Esophagus muscularis mucosa (tissue), 4 donors: Measurements from ENCODE around the gene LCTL. TPM values are rescaled to one million over a fixed set of nuclear protein-coding genes. Genes with fewer than 3 reads are reported as not detected.

Source experiments
- DNase-seq: peaks from one replicate; pipeline ENCODE4 v3.0.0-alpha.2; 2017; ENCODE audit errors: extremely low spot score
- H3K27ac ChIP-seq, 4 donors: fragments of 200-600 bp; sonication (generic); replicated peaks in 1 of 4; 1 replicate in 3 of 4; 2 replicates in 1 of 4; pipeline ENCODE4 v1.5.1; 2016 to 2019; ENCODE audit warnings: mild to moderate bottlenecking in 1 of 4
- H3K27me3 ChIP-seq, 4 donors: fragments of 200-600 bp; sonication (generic); one replicate each; pipeline versions ENCODE4 v1.5.1 to v1.6.0; 2016 to 2019
- H3K36me3 ChIP-seq, 4 donors: fragments of 200-600 bp; sonication (generic); one replicate each; pipeline ENCODE4 v1.5.1; 2016 to 2019
- H3K4me1 ChIP-seq, 4 donors: fragments of 200-600 bp; sonication (generic); one replicate each; pipeline ENCODE4 v1.5.1; 2016 to 2019
- H3K4me3 ChIP-seq, 4 donors: fragments of 200-600 bp; sonication (generic); 1 replicate in 2 of 4; 2 replicates in 2 of 4; pipeline ENCODE4 v1.5.1; 2016 to 2019; ENCODE audit warnings: mild to moderate bottlenecking in 4 of 4, moderate library complexity in 1 of 4
- H3K9me3 ChIP-seq, 4 donors: fragments of 200-600 bp; sonication (generic); 1 replicate in 3 of 4; 2 replicates in 1 of 4; pipeline ENCODE4 v1.5.1; 2016 to 2019
- CTCF ChIP-seq, 3 experiments: fragments of 200-600 bp in 2 of 3; fragments of 450-650 bp in 1 of 3; sonication (generic) in 2 of 3; IDR thresholded peaks; one replicate each; pipeline ENCODE4 v1.5.1; 2017 to 2019; ENCODE audit warnings: antibody characterized with exemption in 3 of 3, mild to moderate bottlenecking in 2 of 3, moderate library complexity in 1 of 3
- EP300 ChIP-seq: sonication (generic); formaldehyde crosslinking; IDR thresholded peaks from one replicate; pipeline ENCODE4 v1.6.1; 2017; ENCODE audit warnings: antibody characterized with exemption
- POLR2A ChIP-seq: fragments of 450-650 bp; IDR thresholded peaks from one replicate; pipeline ENCODE4 v1.6.1; 2017; ENCODE audit warnings: antibody characterized with exemption, moderate library complexity, mild to moderate bottlenecking, low read depth
- POLR2AphosphoS5 ChIP-seq, 2 donors: sonication (generic); formaldehyde crosslinking; IDR thresholded peaks; one replicate each; pipeline ENCODE4 v1.6.1; 2017; ENCODE audit warnings: antibody characterized with exemption in 2 of 2
- WGBS: methylation state at CpG from one replicate; pipeline ENCODE4 v1.1.5; 2018; 5-methylcytosine and 5-hydroxymethylcytosine counted together
- intact Hi-C: fragments of 100-400 bp; cut with DNase I; formaldehyde crosslinking; loops from one replicate; pipeline ENCODE4 v1.15.1; 2023
- total RNA-seq, 4 donors: library from RNA; depleted of rRNA; stranded (reverse); fragments of >200 nt; gene quantifications; one replicate each; pipeline versions ENCODE4 v1.1.0 to v1.2.1, GENCODE V29; 2016

The LCTL gene
- total RNA-seq, 4 donors from 2014 or later, result not detected

GRCh38 chr15:66601521-66601920, 35.7 kb upstream of the LCTL start:
- no peak for DNase-seq
- Histone ChIP-seq H3K4me3 (no peak overlapping the region), H3K9me3 (no peaks in the 10 kb centered on the region), H3K4me1 (no peaks in the 10 kb centered on the region), H3K27ac (no peak overlapping the region), H3K27me3 (no peaks in the 10 kb centered on the region), H3K36me3 (no peaks in the 10 kb centered on the region)
- intact Hi-C loops, result loop anchor here (5.0 kb wide), 1 partner anchor 171 kb away; no protein-coding TSS in a partner anchor
- 88% methylated on average over 2 of the region's 2 CpGs for WGBS
- no peak for TF ChIP-seq CTCF (IDR thresholded peaks at IDR 0.05)
- TF ChIP-seq EP300, result no peak
- no peak for TF ChIP-seq POLR2AphosphoS5 (IDR thresholded peaks at IDR 0.05)
- no peak for TF ChIP-seq POLR2A

- WGBS, result 96% methylated on average over 3 of the region's 4 CpGs
- no peaks in the 10 kb centered on the region for H3K27me3 ChIP-seq
- H3K4me3 ChIP-seq, result no peak overlapping the region
- H3K9me3 ChIP-seq, result no peaks in the 10 kb centered on the region
- no peak for DNase-seq
- TF ChIP-seq CTCF (IDR thresholded peaks at IDR 0.05), result no peak
- no peak for TF ChIP-seq POLR2AphosphoS5 (IDR thresholded peaks at IDR 0.05)
- TF ChIP-seq POLR2A, result no peak
- no peak for TF ChIP-seq EP300
- intact Hi-C loops, result loop anchor here (5.0 kb wide), 1 partner anchor 172 kb away; no protein-coding TSS in a partner anchor
- no peaks in the 10 kb centered on the region for H3K4me1 ChIP-seq
- H3K36me3 ChIP-seq, result no peaks in the 10 kb centered on the region
- H3K27ac ChIP-seq, result no peak overlapping the region
Measured at GRCh38 chr15:66600240-66600627, 34.4 kb upstream of the LCTL start.

GRCh38 chr15:66599536-66600239, 33.9 kb upstream of the LCTL start:
- intact Hi-C loops, result loop anchor here (5.0 kb wide), 1 partner anchor 173 kb away; no protein-coding TSS in a partner anchor
- TF ChIP-seq POLR2A (no peak), EP300 (no peak), POLR2AphosphoS5 (IDR thresholded peaks at IDR 0.05) (no peak), CTCF (IDR thresholded peaks at IDR 0.05) (no peak)
- H3K4me1 ChIP-seq, result no peaks in the 10 kb centered on the region
- H3K4me3 ChIP-seq, result no peak overlapping the region
- H3K27me3 ChIP-seq, result no peaks in the 10 kb centered on the region
- no peaks in the 10 kb centered on the region for H3K36me3 ChIP-seq
- no peak for DNase-seq
- H3K9me3 ChIP-seq, result no peaks in the 10 kb centered on the region
- H3K27ac ChIP-seq, result no peak overlapping the region
- 80% methylated on average over 13 of the region's 13 CpGs for whole genome bisulfite sequencing

GRCh38 chr15:66598095-66598815, 32.5 kb upstream of the LCTL start:
- Histone ChIP-seq H3K4me3 (no peak overlapping the region), H3K9me3 (no peaks in the 10 kb centered on the region), H3K27ac (no peak overlapping the region), H3K27me3 (no peaks in the 10 kb centered on the region), H3K36me3 (no peaks in the 10 kb centered on the region), H3K4me1 (no peaks in the 10 kb centered on the region)
- WGBS, result 83% methylated on average over 10 of the region's 14 CpGs
- TF ChIP-seq CTCF (IDR thresholded peaks at IDR 0.05) (no peak), POLR2AphosphoS5 (IDR thresholded peaks at IDR 0.05) (no peak), POLR2A (no peak), EP300 (no peak)
- intact Hi-C loops, result no loop called here
- DNase-seq, result no peak
